GM21528 (cell line): Measurements from ENCODE around the gene HSPA12A.

Experiments
- ATAC-seq: cut with Tn5 transposase; IDR thresholded peaks from one replicate; pipeline ENCODE4 v1.9.1; 2021; ENCODE audit warnings: mild to moderate bottlenecking, moderate library complexity; ENCODE audit not compliant: unreplicated experiment, low FRiP score

The HSPA12A gene

GRCh38 chr10:116637830-116638229, 104.5 kb downstream of the HSPA12A start:
- ATAC-seq: no peak

GRCh38 chr10:116636976-116637375, 105.4 kb downstream of the HSPA12A start:
- no peak for ATAC-seq

GRCh38 chr10:116636385-116636784, 106.0 kb downstream of the HSPA12A start:
- no peak for ATAC-seq

GRCh38 chr10:116634126-116634975, 108.0 kb downstream of the HSPA12A start:
- no peak for ATAC-seq

GRCh38 chr10:116633216-116633600, 109.2 kb downstream of the HSPA12A start:
- ATAC-seq: no peak

GRCh38 chr10:116632596-116633215, 109.7 kb downstream of the HSPA12A start:
- ATAC-seq: no peak

- no peak for ATAC-seq
These were observed 110.5 kb downstream of the HSPA12A start for GRCh38 chr10:116631871-116632295.

- ATAC-seq: no peak
These were observed 112.3 kb downstream of the HSPA12A start for GRCh38 chr10:116630020-116630419.

- no peak for ATAC-seq
These were observed 113.0 kb downstream of the HSPA12A start for GRCh38 chr10:116629340-116629739.

- ATAC-seq: no peak
These were observed 114.9 kb downstream of the HSPA12A start for GRCh38 chr10:116627386-116627933.

- no peak for ATAC-seq
These were observed 115.6 kb downstream of the HSPA12A start for GRCh38 chr10:116626815-116627214.

GRCh38 chr10:116625845-116626244, 116.5 kb downstream of the HSPA12A start:
- ATAC-seq: no peak

GRCh38 chr10:116621934-116622655, 120.3 kb downstream of the HSPA12A start:
- no peak for ATAC-seq

- no peak for ATAC-seq
These were observed 120.9 kb downstream of the HSPA12A start for GRCh38 chr10:116621476-116621875.
